Peyer's patch (tissue), 4 donors: ENCODE results near the gene MESP2. TPM values are rescaled to one million over a fixed set of nuclear protein-coding genes. Genes with fewer than 3 reads are reported as not detected.

Experiments
- DNase-seq, 3 donors: peaks; one replicate each; pipeline ENCODE4 v3.0.0-alpha.2; 2017 to 2019
- H3K27ac ChIP-seq, 4 donors: fragments of 200-600 bp; sonication (generic); one replicate each; pipeline ENCODE4 v1.5.1; 2016 to 2019
- H3K27me3 ChIP-seq, 2 donors: fragments of 200-600 bp; sonication (generic); one replicate each; pipeline ENCODE4 v1.5.1; 2019
- H3K36me3 ChIP-seq, 3 donors: fragments of 200-600 bp; sonication (generic); one replicate each; pipeline ENCODE4 v1.5.1; 2016 to 2019
- H3K4me1 ChIP-seq, 4 donors: fragments of 200-600 bp; sonication (generic); one replicate each; pipeline ENCODE4 v1.5.1; 2016 to 2019
- H3K4me3 ChIP-seq, 4 donors: fragments of 200-600 bp; sonication (generic); 1 replicate in 3 of 4; 2 replicates in 1 of 4; pipeline ENCODE4 v1.5.1; 2016 to 2019; ENCODE audit warnings: mild to moderate bottlenecking in 1 of 4
- H3K9me3 ChIP-seq, 4 donors: fragments of 200-600 bp; sonication (generic); one replicate each; pipeline ENCODE4 v1.5.1; 2016 to 2019; ENCODE audit warnings: mild to moderate bottlenecking in 1 of 4
- POLR2A ChIP-seq, 2 donors: fragments of 450-650 bp; IDR thresholded peaks; one replicate each; pipeline ENCODE4 v1.5.1; 2017; ENCODE audit warnings: antibody characterized with exemption in 2 of 2, mild to moderate bottlenecking in 2 of 2, moderate library complexity in 2 of 2
- total RNA-seq, 4 donors: library from RNA; depleted of rRNA; stranded (reverse); fragments of >200 nt; gene quantifications; one replicate each; pipeline ENCODE4 v1.1.0, GENCODE V29; 2016
- TF ChIP-seq, protein P1 (sequence below), 6 experiments: fragments of 450-650 bp in 4 of 6; fragments of 200-600 bp in 2 of 6; sonication (generic) in 1 of 6; IDR thresholded peaks; one replicate each; pipeline ENCODE4 v1.5.1; 2017 to 2019; ENCODE audit warnings: antibody characterized with exemption in 6 of 6, mild to moderate bottlenecking in 3 of 6, moderate library complexity in 1 of 6

MESP2 gene
- total RNA-seq, 4 donors from 2014 or later, result not detected

DNA sequence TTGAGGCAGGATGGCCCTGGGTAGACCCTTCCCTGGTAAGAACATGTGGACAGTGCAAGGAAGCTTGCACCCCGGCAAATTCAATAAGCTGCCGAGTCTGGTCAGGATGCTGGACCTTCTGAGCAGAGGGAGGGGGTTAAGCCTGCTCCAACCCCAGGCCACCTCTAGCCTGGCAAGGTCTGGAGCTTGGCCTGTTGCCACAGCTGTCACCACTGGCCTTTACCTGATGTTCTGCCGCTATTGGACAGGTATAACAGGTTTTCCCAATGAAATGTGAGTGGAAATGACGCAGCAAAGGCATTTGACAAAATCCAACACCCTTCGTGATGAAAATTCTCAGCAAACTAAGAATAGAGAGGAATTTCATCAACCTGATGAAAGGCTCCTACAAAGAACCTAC, 24.4 kb upstream of the MESP2 start:
- H3K27me3 ChIP-seq, result no peaks in the 10 kb centered on the region
- no peaks in the 10 kb centered on the region for H3K9me3 ChIP-seq
- H3K36me3 ChIP-seq, result no peaks in the 10 kb centered on the region
- DNase-seq, result no peak
- H3K27ac ChIP-seq, result no peak overlapping the region
- peak overlapping the region in 1 of 4 donors; percentile 83 for H3K4me3 ChIP-seq
- no peak for TF ChIP-seq POLR2A (IDR thresholded peaks at IDR 0.05)
- TF ChIP-seq, protein P1, sequence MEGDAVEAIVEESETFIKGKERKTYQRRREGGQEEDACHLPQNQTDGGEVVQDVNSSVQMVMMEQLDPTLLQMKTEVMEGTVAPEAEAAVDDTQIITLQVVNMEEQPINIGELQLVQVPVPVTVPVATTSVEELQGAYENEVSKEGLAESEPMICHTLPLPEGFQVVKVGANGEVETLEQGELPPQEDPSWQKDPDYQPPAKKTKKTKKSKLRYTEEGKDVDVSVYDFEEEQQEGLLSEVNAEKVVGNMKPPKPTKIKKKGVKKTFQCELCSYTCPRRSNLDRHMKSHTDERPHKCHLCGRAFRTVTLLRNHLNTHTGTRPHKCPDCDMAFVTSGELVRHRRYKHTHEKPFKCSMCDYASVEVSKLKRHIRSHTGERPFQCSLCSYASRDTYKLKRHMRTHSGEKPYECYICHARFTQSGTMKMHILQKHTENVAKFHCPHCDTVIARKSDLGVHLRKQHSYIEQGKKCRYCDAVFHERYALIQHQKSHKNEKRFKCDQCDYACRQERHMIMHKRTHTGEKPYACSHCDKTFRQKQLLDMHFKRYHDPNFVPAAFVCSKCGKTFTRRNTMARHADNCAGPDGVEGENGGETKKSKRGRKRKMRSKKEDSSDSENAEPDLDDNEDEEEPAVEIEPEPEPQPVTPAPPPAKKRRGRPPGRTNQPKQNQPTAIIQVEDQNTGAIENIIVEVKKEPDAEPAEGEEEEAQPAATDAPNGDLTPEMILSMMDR (IDR thresholded peaks at IDR 0.05), result no peak
- peaks cover 0 to 20% (median 8%) of the 10 kb centered on the region in 4 donors for H3K4me1 ChIP-seq

DNA sequence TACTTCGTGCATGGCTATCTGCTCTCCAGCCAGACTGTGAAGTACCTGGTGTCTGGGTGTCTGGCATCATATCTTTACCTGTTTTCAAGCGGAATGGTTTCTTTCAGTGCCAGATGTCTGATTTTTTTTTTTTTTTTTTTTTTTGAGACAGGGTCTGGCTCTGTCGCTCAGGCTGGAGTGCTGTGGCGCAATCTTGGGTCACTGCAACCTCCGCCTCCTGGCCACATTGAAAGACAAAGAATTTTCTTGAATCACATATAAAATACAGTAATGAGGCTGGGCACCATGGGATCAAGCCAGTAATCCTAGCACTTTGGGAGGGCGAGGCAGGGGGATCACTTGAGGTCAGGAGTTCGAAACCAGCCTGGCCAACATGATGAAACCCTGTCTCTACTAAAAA, 22.3 kb upstream of the MESP2 start:
- H3K27ac ChIP-seq, result no peak overlapping the region
- DNase-seq, result no peak
- no peak overlapping the region for H3K4me3 ChIP-seq
- H3K9me3 ChIP-seq, result no peaks in the 10 kb centered on the region
- peaks cover 0 to 20% (median 8%) of the 10 kb centered on the region in 4 donors for H3K4me1 ChIP-seq
- TF ChIP-seq POLR2A (IDR thresholded peaks at IDR 0.05), result no peak
- TF ChIP-seq, protein P1 (IDR thresholded peaks at IDR 0.05), result no peak
- H3K27me3 ChIP-seq, result no peaks in the 10 kb centered on the region
- H3K36me3 ChIP-seq, result no peaks in the 10 kb centered on the region

DNA sequence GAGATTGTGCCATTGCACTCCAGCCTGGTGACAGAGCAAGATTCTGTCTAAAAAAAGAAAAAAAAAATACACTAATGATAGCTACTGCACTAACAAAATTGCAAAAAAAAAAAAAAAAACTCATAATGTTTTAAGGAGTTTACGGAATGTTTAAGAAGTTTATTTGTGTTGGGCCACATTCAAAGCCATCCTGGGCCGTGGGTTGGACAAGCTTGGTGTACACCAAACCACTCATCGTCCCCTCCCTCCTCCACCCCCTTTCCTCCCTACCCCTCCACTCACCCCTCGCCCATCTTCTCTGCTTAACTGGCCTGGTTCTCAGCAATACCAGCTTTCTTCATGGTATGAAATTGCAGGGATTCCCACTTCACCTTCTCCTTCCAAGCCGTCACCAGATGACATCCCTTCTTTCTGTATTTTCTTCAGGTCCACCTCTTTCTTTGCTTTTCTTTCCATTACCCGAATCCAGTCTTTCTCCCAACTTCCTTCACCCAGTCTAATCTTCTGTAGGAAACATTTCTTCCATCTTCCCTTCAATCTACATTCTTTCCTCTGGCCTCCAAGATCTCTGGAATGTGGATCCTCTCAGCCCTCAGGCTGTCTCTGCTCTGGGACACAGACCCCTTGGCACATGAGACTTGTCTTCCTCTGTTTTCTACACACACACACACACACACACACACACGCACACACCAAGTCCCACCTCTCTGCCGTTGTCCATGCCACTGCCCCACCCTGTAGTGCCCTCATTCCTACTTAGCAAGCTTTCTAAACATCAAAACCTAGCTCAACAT, 21.6 kb upstream of the MESP2 start:
- TF ChIP-seq POLR2A (IDR thresholded peaks at IDR 0.05), result no peak
- TF ChIP-seq, protein P1 (IDR thresholded peaks at IDR 0.05), result no peak
- H3K9me3 ChIP-seq, result no peaks in the 10 kb centered on the region
- peaks cover 0 to 15% (median 8%) of the 10 kb centered on the region in 4 donors for H3K4me1 ChIP-seq

DNA sequence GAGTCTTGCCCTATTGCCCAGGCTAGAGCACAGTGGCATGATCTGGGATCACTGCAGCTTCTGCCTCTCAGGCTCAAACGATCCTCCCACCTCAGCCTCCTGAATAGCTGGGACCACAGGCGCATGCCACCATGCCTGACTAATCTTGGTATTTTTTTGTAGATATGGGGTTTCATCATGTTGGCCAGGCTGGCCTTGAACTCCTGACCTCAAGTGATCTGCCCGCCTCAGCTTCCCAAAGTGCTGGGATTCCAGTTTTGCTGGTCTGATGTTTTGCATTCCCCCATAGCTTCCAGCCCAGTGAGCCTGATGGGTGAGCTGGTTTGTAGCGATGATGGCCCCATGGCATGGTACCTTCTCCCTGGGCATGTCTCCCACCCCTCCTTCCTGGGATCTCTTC, 20.4 kb upstream of the MESP2 start:
- Histone ChIP-seq H3K4me1 (peaks cover 0 to 11% (median 0%) of the 10 kb centered on the region in 4 donors), H3K9me3 (no peaks in the 10 kb centered on the region), H3K27ac (no peak overlapping the region), H3K4me3 (no peak overlapping the region), H3K27me3 (no peaks in the 10 kb centered on the region), H3K36me3 (no peaks in the 10 kb centered on the region)
- no peak for DNase-seq
- no peak for TF ChIP-seq POLR2A (IDR thresholded peaks at IDR 0.05)

More for the DNA sequence above, 21.6 kb upstream of the MESP2 start:
- Histone ChIP-seq H3K27me3 (no peaks in the 10 kb centered on the region), H3K36me3 (no peaks in the 10 kb centered on the region), H3K27ac (no peak overlapping the region), H3K4me3 (no peak overlapping the region)
- no peak for DNase-seq

DNA sequence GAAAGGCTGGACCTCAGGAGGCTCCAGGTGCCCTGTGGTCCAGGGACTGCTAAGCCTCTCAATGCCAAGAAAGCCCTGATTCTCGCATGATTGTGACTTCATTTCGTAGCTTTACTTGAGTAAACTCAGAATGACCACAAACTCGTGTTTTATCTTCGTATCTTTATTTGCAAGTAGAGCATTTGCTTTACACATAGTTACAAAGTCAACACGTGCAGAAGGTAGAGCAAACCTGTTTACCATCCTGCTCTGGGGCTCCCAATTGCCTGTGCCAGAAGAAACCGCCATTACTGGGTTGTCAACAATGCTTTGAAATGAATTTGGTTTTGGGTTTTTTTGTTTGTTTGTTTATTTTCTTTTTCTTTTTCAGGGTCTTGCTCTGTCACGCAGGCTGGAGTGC, 19.2 kb upstream of the MESP2 start:
- DNase-seq, result no peak
- TF ChIP-seq, protein P1 (IDR thresholded peaks at IDR 0.05), result no peak
- TF ChIP-seq POLR2A (IDR thresholded peaks at IDR 0.05), result no peak
- H3K4me3 ChIP-seq, result no peak overlapping the region
- H3K27ac ChIP-seq, result no peak overlapping the region
- H3K4me1 ChIP-seq, result peaks cover 0 to 17% (median 3%) of the 10 kb centered on the region in 4 donors
- H3K9me3 ChIP-seq, result no peaks in the 10 kb centered on the region
- H3K36me3 ChIP-seq, result no peaks in the 10 kb centered on the region
- H3K27me3 ChIP-seq, result no peaks in the 10 kb centered on the region

DNA sequence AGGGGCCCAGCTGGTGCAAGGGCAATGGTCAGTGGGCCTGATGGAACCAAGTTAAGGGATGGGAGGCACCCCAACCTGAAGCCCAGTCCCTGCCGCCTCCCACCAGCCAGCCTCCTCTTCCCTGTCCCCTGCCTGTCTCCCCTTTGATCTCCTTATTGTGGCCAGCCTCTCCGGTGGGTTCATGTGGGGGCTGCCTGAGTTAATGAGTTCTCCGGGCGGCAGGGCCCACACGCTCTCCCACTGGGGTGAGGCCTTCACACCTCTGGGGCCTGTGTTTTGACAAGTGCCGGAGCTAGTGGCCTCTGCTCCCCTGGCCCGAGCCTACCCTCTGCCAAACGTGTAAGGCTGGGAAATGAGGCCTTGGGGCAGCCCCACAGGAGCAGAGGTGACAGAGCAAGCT, 17.8 kb upstream of the MESP2 start:
- TF ChIP-seq, protein P1 (IDR thresholded peaks at IDR 0.05), result no peak
- TF ChIP-seq POLR2A (IDR thresholded peaks at IDR 0.05), result no peak
- Histone ChIP-seq H3K36me3 (no peaks in the 10 kb centered on the region), H3K27me3 (no peaks in the 10 kb centered on the region), H3K9me3 (no peaks in the 10 kb centered on the region), H3K4me3 (no peak overlapping the region), H3K27ac (no peak overlapping the region), H3K4me1 (peaks cover 0 to 24% (median 3%) of the 10 kb centered on the region in 4 donors)
- no peak for DNase-seq
